CD14-positive monocyte (primary cell): Measurements from ENCODE around the gene CACNA2D2. TPM values are rescaled to one million over a fixed set of nuclear protein-coding genes. Genes with fewer than 3 reads are reported as not detected.

Source experiments
- DNase-seq, 3 donors: peaks; one replicate each; pipeline ENCODE4 v3.0.0-alpha.2; 2011 to 2022
- H2AFZ ChIP-seq: 2 replicates; pipeline ENCODE4 v1.6.0; 2012; ENCODE audit warnings: mild to moderate bottlenecking, low read depth, low read length, inconsistent platforms; ENCODE audit not compliant: insufficient read depth, poor library complexity, severe bottlenecking
- H3K27ac ChIP-seq, 2 donors: 1 replicate in 1 of 2; 2 replicates in 1 of 2; pipeline ENCODE4 v1.5.1; 2012 to 2013; ENCODE audit warnings: low read length in 2 of 2, control low read depth in 1 of 2, inconsistent platforms in 1 of 2, low read depth in 1 of 2, mild to moderate bottlenecking in 1 of 2
- H3K27me3 ChIP-seq, 2 donors: one replicate each; pipeline versions ENCODE4 v1.6.0 to v1.6.1; 2011 to 2013; ENCODE audit warnings: low read length in 2 of 2; ENCODE audit not compliant: control insufficient read depth in 2 of 2, insufficient read depth in 2 of 2
- H3K36me3 ChIP-seq, 2 donors: replicated peaks in 1 of 2; 1 replicate in 1 of 2; 2 replicates in 1 of 2; pipeline versions ENCODE4 v1.5.1 to v1.6.1; 2012 to 2013; ENCODE audit warnings: low read length in 2 of 2, control low read depth in 1 of 2, inconsistent platforms in 1 of 2, mild to moderate bottlenecking in 1 of 2; ENCODE audit not compliant: insufficient read depth in 2 of 2, control insufficient read depth in 1 of 2
- H3K4me1 ChIP-seq, 2 donors: 1 replicate in 1 of 2; 2 replicates in 1 of 2; pipeline versions ENCODE4 v1.5.1 to v1.6.1; 2012 to 2013; ENCODE audit warnings: low read length in 2 of 2, control low read depth in 1 of 2, inconsistent platforms in 1 of 2, mild to moderate bottlenecking in 1 of 2, moderate library complexity in 1 of 2; ENCODE audit not compliant: insufficient read depth in 2 of 2, control insufficient read depth in 1 of 2
- H3K4me2 ChIP-seq: replicated peaks from 2 replicates; pipeline ENCODE3; 2012; ENCODE audit warnings: low read length, moderate library complexity, mild to moderate bottlenecking; ENCODE audit not compliant: poor library complexity, severe bottlenecking; ENCODE audit errors: extremely low read depth
- H3K4me3 ChIP-seq, 3 experiments: fragments of 200-600 bp in 1 of 3; sonication (generic) in 1 of 3; replicated peaks in 1 of 3; 1 replicate in 2 of 3; 2 replicates in 1 of 3; pipeline ENCODE4 v1.5.1; 2011 to 2013; ENCODE audit warnings: low read length in 3 of 3, mild to moderate bottlenecking in 3 of 3, control low read depth in 2 of 3, low read depth in 2 of 3, inconsistent platforms in 1 of 3, moderate library complexity in 1 of 3
- H3K79me2 ChIP-seq: 2 replicates; pipeline ENCODE4 v1.6.0; 2012; ENCODE audit warnings: mild to moderate bottlenecking, control low read depth, inconsistent platforms, low read length, moderate library complexity; ENCODE audit not compliant: insufficient read depth
- H3K9ac ChIP-seq: 2 replicates; pipeline ENCODE4 v1.6.0; 2017; ENCODE audit warnings: low read length, mild to moderate bottlenecking; ENCODE audit not compliant: insufficient read depth, poor library complexity, severe bottlenecking
- H3K9me3 ChIP-seq, 2 donors: replicated peaks in 1 of 2; 1 replicate in 1 of 2; 2 replicates in 1 of 2; pipeline versions ENCODE4 v1.5.1 to v1.6.1; 2012 to 2013; ENCODE audit warnings: low read length in 2 of 2, control low read depth in 1 of 2; ENCODE audit not compliant: control insufficient read depth in 1 of 2, insufficient read depth in 1 of 2
- H4K20me1 ChIP-seq: 2 replicates; pipeline ENCODE4 v1.6.0; 2012; ENCODE audit warnings: mild to moderate bottlenecking, low read length, control low read depth, moderate library complexity; ENCODE audit not compliant: insufficient read depth
- H3K27ac Mint-ChIP-seq, 7 donors: one replicate each; pipeline ENCODE4 v1.8.0; 2020; ENCODE audit warnings: mild to moderate bottlenecking in 7 of 7, mixed read lengths in 7 of 7, moderate library complexity in 6 of 7, inconsistent platforms in 2 of 7
- H3K27me3 Mint-ChIP-seq, 3 donors: one replicate each; pipeline ENCODE4 v1.8.0; 2021 to 2022; ENCODE audit warnings: low read depth in 3 of 3, mild to moderate bottlenecking in 3 of 3, mixed read lengths in 3 of 3, moderate library complexity in 3 of 3, inconsistent platforms in 1 of 3
- H3K36me3 Mint-ChIP-seq, 2 donors: one replicate each; pipeline ENCODE4 v1.8.0; 2020; ENCODE audit warnings: mixed read lengths in 2 of 2, inconsistent platforms in 1 of 2, mild to moderate bottlenecking in 1 of 2
- H3K4me1 Mint-ChIP-seq: one replicate; pipeline ENCODE4 v1.8.0; 2020; ENCODE audit warnings: mild to moderate bottlenecking, mixed read lengths
- H3K4me3 Mint-ChIP-seq, 2 donors: one replicate each; pipeline ENCODE4 v1.8.0; 2020; ENCODE audit warnings: mild to moderate bottlenecking in 2 of 2, mixed read lengths in 2 of 2, moderate library complexity in 1 of 2
- H3K9me3 Mint-ChIP-seq, 7 donors: one replicate each; pipeline ENCODE4 v1.8.0; 2020 to 2022; ENCODE audit warnings: mixed read lengths in 7 of 7, mild to moderate bottlenecking in 6 of 7, moderate library complexity in 6 of 7, inconsistent platforms in 2 of 7
- WGBS: methylation state at CpG from one replicate; pipeline ENCODE4 v1.1.5; 2013; ENCODE audit warnings: missing lambda C conversion rate; ENCODE audit not compliant: insufficient coverage; 5-methylcytosine and 5-hydroxymethylcytosine counted together
- intact Hi-C, 2 donors: fragments of 100-400 bp; cut with micrococcal nuclease; formaldehyde crosslinking; loops; one replicate each; pipeline versions ENCODE4 v1.15.0 to v1.15.1; 2023
- polyA plus RNA-seq, 3 donors: library from polyadenylated mRNA; depleted of rRNA in 1 of 3; unstranded in 2 of 3; stranded (reverse) in 1 of 3; fragments of 300-500 nt in 2 of 3; fragments of >200 nt in 1 of 3; fragmentation: Illumina TruSeq in 2 of 3; gene quantifications; 1 replicate in 2 of 3; 2 replicates in 1 of 3; pipeline ENCODE4 v1.2.3, GENCODE V29; 2012 to 2021
- TF ChIP-seq, protein P1 (sequence below): fragments of 200-600 bp; IDR thresholded peaks from one replicate; pipeline ENCODE4 v1.8.0; 2022; ENCODE audit warnings: antibody characterized with exemption, mild to moderate bottlenecking

Gene CACNA2D2
- polyA plus RNA-seq, 3 donors = 0.09 to 0.16 TPM; not detected in 1

- H3K4me2 ChIP-seq = peak overlapping the region; percentile 98
- DNase-seq = no peak
- H3K9ac ChIP-seq = peak overlapping the region; percentile 21
- no peaks in the 10 kb centered on the region for H3K27me3 ChIP-seq
- peaks cover 79% of the 10 kb centered on the region for H4K20me1 ChIP-seq
- Mint-ChIP-seq H3K4me3 (no peak overlapping the region), H3K36me3 (peaks cover 28 to 50% of the 10 kb centered on the region in 2 donors), H3K9me3 (no peaks in the 10 kb centered on the region), H3K27ac (peak overlapping the region in 4 of 7 donors; percentile 57 to 82 (median 76)), H3K4me1 (peaks cover 57% of the 10 kb centered on the region), H3K27me3 (peaks cover 0 to 2% (median 0%) of the 10 kb centered on the region in 3 donors)
- H3K9me3 ChIP-seq = no peaks in the 10 kb centered on the region
- no peak overlapping the region for H2AFZ ChIP-seq
- peaks cover 75% of the 10 kb centered on the region for H3K79me2 ChIP-seq
- intact Hi-C loops = loop anchor here (5.0 to 10.0 kb wide), 3 partner anchors 261 to 1039 kb away; partner anchors contain the start of genes MAPKAPK3 (in 1 of the 2), MON1A (in 1 of the 2) and RBM15B (in 1 of the 2)
- peaks cover 44 to 56% of the 10 kb centered on the region in 2 donors for H3K36me3 ChIP-seq
- H3K4me3 ChIP-seq = peak overlapping the region in 1 of 3 experiments; percentile 91
- peaks cover 51 to 63% of the 10 kb centered on the region in 2 donors for H3K4me1 ChIP-seq
- H3K27ac ChIP-seq = peak overlapping the region; percentile 9 to 91
- 78% methylated on average over 3 of the region's 5 CpGs for WGBS
- TF ChIP-seq, protein P1, sequence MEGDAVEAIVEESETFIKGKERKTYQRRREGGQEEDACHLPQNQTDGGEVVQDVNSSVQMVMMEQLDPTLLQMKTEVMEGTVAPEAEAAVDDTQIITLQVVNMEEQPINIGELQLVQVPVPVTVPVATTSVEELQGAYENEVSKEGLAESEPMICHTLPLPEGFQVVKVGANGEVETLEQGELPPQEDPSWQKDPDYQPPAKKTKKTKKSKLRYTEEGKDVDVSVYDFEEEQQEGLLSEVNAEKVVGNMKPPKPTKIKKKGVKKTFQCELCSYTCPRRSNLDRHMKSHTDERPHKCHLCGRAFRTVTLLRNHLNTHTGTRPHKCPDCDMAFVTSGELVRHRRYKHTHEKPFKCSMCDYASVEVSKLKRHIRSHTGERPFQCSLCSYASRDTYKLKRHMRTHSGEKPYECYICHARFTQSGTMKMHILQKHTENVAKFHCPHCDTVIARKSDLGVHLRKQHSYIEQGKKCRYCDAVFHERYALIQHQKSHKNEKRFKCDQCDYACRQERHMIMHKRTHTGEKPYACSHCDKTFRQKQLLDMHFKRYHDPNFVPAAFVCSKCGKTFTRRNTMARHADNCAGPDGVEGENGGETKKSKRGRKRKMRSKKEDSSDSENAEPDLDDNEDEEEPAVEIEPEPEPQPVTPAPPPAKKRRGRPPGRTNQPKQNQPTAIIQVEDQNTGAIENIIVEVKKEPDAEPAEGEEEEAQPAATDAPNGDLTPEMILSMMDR = no peak
Measured at GRCh38 chr3:50355829-50356552, 147.4 kb downstream of the CACNA2D2 start.

GRCh38 chr3:50354850-50355249 lies 148.6 kb downstream of the CACNA2D2 start:
- Histone ChIP-seq H3K27me3 (no peaks in the 10 kb centered on the region), H3K4me1 (peaks cover 60 to 71% of the 10 kb centered on the region in 2 donors), H2AFZ (no peak overlapping the region), H3K27ac (no peak overlapping the region), H4K20me1 (peaks cover 82% of the 10 kb centered on the region), H3K4me3 (no peak overlapping the region), H3K9me3 (no peaks in the 10 kb centered on the region), H3K79me2 (peaks cover 81% of the 10 kb centered on the region), H3K36me3 (peaks cover 44 to 56% of the 10 kb centered on the region in 2 donors), H3K4me2 (no peak overlapping the region), H3K9ac (no peak overlapping the region)
- DNase-seq = no peak
- WGBS = 93% methylated on average over 4 of the region's 7 CpGs
- Mint-ChIP-seq H3K27me3 (peaks cover 0 to 2% (median 0%) of the 10 kb centered on the region in 3 donors), H3K9me3 (no peaks in the 10 kb centered on the region), H3K4me3 (no peak overlapping the region), H3K27ac (no peak overlapping the region), H3K36me3 (peaks cover 28 to 50% of the 10 kb centered on the region in 2 donors), H3K4me1 (peaks cover 63% of the 10 kb centered on the region)
- TF ChIP-seq, protein P1 = no peak
- intact Hi-C loops = loop anchor here (5.0 to 10.0 kb wide), 4 partner anchors 257 to 1040 kb away; partner anchors contain the start of genes CISH (in 1 of the 2), MAPKAPK3 (in 1 of the 2), MON1A (in 1 of the 2) and RBM15B (in 1 of the 2)
